Liver (tissue), 3 donors: ENCODE results near the gene NBEA.

Experiments used
- NR2F2 ChIP-seq: IDR thresholded peaks from 2 replicates; pipeline ENCODE4 v1.6.1; 2016; ENCODE audit warnings: antibody characterized with exemption
- REST ChIP-seq: IDR thresholded peaks from 2 replicates; pipeline ENCODE4 v1.6.1; 2016; ENCODE audit warnings: antibody characterized with exemption, mild to moderate bottlenecking
- SP1 ChIP-seq: IDR thresholded peaks from 2 replicates; pipeline ENCODE4 v1.6.1; 2018; ENCODE audit warnings: antibody characterized with exemption, mild to moderate bottlenecking
- TF ChIP-seq, protein P1 (sequence below): fragments of 150-350 bp; IDR thresholded peaks from 2 replicates; pipeline ENCODE4 v1.5.1; 2017; ENCODE audit warnings: improper control_type of control experiment, low read depth, low read length; ENCODE audit not compliant: missing input control
- donor health status: healthy.
- donor health status: healthy.

GRCh38 chr13:35465371-35465770 is 523.3 kb downstream of the NBEA start:
- TF ChIP-seq, protein P1, sequence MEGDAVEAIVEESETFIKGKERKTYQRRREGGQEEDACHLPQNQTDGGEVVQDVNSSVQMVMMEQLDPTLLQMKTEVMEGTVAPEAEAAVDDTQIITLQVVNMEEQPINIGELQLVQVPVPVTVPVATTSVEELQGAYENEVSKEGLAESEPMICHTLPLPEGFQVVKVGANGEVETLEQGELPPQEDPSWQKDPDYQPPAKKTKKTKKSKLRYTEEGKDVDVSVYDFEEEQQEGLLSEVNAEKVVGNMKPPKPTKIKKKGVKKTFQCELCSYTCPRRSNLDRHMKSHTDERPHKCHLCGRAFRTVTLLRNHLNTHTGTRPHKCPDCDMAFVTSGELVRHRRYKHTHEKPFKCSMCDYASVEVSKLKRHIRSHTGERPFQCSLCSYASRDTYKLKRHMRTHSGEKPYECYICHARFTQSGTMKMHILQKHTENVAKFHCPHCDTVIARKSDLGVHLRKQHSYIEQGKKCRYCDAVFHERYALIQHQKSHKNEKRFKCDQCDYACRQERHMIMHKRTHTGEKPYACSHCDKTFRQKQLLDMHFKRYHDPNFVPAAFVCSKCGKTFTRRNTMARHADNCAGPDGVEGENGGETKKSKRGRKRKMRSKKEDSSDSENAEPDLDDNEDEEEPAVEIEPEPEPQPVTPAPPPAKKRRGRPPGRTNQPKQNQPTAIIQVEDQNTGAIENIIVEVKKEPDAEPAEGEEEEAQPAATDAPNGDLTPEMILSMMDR, result no peak
- TF ChIP-seq NR2F2 (no peak), REST (no peak), SP1 (no peak)
